NCI-H1092 treated with DMSO at 0.1 percent for 48 hours (cell line): ENCODE data around the gene SEMA5A.

ENCODE experiments used
- DNase-seq: peaks from one replicate; lab custom pipeline; 2025; lab: John Stamatoyannopoulos, UW

SEMA5A gene

GRCh38 chr5:9212605-9213004 lies 333.3 kb downstream of the SEMA5A start:
- DNase-seq, result no peak

DNA sequence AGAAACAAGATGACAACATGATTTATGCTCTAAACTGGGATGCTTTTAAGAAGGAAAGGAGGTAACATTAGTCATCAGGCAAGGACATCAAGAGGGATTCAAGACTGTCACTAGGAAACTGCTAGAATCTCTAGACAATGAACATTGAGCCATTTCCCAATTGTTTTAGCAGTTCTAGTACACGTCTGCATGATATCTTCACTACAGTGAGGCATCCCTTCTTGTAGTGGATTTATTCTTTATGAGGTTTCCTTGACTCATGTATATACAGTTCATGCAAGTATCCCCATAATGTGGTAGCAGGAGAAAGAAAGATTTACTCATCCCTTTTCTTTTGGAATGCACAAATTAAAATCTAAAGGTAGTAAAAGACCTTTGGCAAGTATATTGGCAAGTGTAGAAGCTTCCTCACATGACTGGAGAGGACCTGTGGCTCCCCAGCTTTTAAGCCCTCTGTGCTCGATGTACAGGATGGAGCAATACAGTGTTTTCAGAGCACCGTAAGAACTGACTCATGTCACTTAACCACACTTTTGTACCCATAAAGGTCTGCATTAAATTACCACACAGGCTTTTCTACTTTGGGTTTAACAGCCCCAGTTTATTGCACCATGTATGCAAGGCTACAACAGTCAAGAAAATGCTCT lies 335.9 kb downstream of the SEMA5A start:
- DNase-seq, result no peak

- DNase-seq, result peak; percentile 49
Observed at GRCh38 chr5:9207817-9208418, 338.0 kb downstream of the SEMA5A start.

GRCh38 chr5:9202636-9203035 lies 343.2 kb downstream of the SEMA5A start:
- DNase-seq, result no peak

- DNase-seq, result no peak
Observed at GRCh38 chr5:9201761-9202160, 344.1 kb downstream of the SEMA5A start.

DNA sequence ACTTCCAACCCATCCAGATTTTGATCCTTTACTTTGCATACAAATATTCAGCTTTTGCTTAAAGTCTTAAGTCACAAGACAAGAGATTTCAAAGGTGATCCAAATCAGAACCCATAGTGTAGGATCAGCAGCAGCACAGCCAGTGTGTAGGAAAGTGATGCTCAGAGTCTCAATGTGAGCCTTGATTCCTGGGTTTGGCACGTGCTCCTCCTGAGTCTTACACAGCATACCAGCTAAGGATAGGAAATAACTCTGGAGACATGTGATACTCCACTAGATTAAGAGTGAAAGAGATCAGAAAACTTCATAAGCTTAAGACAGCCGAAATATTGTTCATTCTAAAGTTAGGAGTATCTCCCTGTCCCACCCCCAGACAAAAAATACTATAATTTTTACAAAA lies 344.9 kb downstream of the SEMA5A start:
- DNase-seq, result no peak

DNA sequence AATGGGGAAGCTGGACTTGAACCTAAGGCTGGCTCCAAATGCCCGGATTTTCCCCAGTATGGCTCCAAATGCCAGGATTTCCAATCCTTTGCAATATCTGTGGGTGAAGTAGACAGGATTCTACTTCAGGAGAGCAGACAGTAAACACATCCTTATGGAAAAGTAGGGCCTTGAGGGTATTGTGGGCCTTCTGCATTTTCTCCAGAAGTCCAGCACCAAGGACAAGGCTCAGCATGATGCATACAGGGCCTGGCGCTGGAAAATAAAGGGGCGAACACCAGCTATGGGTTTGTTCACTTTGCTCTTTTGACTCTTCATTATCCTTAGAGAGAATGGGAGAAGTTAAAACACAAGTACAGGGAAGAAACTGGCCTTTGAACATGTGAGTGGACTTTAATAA lies 347.5 kb downstream of the SEMA5A start:
- DNase-seq, result no peak

DNA sequence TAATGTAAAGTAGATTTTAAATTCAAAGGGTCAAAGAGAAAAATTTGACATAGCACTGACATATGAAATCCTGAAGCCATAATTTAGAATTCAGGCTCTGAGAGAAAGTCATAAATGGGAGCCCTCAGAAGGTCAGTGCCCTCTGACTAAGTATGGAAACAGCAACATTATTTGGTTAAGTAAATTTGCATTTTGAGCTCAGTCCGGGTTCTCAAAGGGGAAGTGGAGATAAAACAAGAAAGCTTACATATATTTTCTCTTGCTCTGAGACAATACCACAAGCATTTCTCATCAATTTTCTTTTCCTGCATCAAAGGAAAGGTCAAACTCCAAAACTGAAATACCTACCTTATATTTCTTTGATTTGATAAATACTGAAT lies 348.0 kb downstream of the SEMA5A start:
- no peak for DNase-seq

- DNase-seq, result no peak
Observed at GRCh38 chr5:9196403-9197227, 349.3 kb downstream of the SEMA5A start.

- no peak for DNase-seq
Observed at GRCh38 chr5:9194509-9194908, 351.4 kb downstream of the SEMA5A start.

DNA sequence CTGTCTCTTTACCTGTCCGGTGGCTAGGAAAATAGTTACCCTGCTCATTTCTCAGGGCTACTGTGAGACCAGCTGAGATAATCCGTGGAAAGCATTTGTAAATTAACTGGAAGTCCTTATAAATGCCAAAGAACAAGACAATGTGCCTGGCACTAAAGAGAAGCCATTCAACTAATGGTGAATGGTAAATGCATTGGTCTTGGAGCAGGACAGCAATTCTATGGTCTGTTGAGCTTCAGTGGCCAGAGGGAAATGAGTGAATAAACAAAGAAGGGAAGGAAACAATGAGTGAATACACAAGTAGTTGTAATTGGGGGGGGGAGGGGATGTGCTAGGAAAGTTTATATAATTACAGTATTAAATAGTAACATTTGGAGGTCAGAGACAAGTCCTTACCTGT lies 353.6 kb downstream of the SEMA5A start:
- DNase-seq, result no peak

GRCh38 chr5:9189681-9190080 lies 356.2 kb downstream of the SEMA5A start:
- no peak for DNase-seq

DNA sequence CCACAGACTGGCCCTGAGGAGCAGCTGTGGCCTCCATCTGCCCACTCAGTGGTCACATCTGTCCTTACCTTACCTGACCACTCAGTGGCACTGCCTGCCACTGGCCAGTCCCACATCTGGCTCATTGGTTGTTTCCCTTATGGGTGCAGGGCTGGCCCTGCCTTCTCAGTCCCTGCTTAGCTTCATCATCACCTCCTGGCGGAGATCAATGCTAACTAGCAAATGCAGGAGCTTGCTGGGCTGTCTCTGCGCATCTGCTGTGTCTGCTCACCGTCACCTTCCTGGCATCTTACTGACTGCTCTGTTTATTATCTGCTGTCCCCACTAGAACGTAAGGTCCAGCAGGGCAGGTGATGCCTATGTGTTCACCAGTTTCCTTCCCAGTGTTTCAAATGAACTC lies 356.9 kb downstream of the SEMA5A start:
- no peak for DNase-seq

- DNase-seq, result no peak
Observed at GRCh38 chr5:9188131-9188530, 357.7 kb downstream of the SEMA5A start.

GRCh38 chr5:9187614-9188013 lies 358.3 kb downstream of the SEMA5A start:
- no peak for DNase-seq

- no peak for DNase-seq
Observed at GRCh38 chr5:9186069-9186468, 359.8 kb downstream of the SEMA5A start.

- no peak for DNase-seq
Observed at GRCh38 chr5:9183992-9184391, 361.9 kb downstream of the SEMA5A start.

DNA sequence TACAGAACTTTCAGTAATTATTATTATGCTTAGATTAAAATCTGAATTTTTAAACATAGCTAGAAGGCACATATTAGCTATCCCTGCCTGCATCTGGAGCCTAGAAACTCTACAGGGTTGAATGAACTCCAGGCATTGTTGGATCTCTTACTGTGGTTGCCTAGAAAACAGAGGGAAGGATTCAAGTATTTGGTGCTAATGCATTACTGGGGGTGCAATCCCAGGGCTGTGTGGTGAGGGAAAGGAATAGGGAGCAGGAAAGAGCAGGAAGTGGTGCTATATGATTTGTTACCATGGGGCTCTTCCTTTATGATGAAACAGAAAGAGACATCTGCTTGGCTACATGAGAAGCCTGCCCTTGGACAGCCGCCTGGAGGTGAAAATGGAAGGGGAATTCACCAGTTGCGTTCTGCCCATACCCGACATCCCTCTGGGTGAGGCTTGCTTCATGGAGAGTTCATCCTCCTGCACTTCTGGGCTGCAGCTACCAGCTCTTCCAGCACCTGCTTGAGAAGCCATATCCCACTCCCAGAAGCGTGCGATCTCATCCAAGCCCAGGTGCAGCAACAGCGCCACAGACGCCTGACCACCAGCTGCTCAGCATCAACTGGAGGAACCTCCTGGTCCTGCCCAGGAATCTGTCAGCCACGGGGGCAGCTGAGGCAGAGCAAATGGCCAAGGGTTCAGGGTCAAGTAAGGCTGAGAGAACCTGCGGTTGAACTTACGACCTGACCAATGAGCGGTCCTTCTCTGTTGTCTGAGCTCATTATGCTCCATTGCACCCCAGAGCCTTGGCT lies 362.8 kb downstream of the SEMA5A start:
- no peak for DNase-seq

- no peak for DNase-seq
Observed at GRCh38 chr5:9176641-9177040, 369.2 kb downstream of the SEMA5A start.

DNA sequence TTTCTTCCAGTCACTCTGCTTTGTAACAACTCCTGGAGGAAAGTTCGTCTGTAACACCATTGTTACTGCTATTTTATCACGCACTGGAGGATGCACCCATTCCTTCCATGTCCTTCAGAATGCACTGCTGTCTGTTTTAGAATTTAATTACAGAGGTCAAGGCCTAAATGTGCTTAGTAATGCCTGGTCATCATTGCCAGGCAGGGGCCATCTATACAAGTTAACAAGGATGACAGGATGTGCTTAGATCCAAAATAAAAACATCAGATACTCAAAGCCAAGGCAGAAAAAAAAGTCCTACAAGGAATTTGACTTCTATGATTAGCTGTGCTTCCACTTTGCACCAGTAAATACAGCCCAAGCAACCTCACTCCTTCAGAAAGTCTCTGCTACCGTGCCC lies 371.4 kb downstream of the SEMA5A start:
- DNase-seq, result no peak

- DNase-seq, result no peak
Observed at GRCh38 chr5:9173281-9174048, 372.4 kb downstream of the SEMA5A start.

DNA sequence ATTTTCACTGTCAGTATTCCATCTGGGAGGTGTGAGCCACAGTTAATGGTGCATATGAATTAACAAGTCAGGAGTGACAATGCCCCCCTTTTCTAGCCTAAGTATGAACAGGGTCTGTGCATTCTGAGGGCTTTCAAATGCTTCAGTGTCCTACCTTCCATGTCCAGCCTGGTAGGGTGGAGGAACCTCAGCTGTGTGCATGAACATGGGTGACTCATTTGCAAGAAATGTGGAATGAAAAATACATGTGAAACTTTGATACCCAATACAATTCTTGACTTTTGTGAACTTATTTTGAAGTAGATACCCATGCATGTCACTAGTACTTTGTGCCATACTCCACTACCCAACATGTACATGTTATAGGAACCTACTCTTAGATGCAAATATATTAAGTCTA lies 375.8 kb downstream of the SEMA5A start:
- DNase-seq, result no peak
